Transverse colon (tissue), 4 donors: ENCODE results near the gene GBGT1. TPM values are rescaled to one million over a fixed set of nuclear protein-coding genes. Genes with fewer than 3 reads are reported as not detected.

ENCODE experiments used
- DNase-seq: peaks from one replicate; pipeline ENCODE4 v3.0.0-alpha.2; 2019
- H3K27ac ChIP-seq, 4 donors: fragments of 200-600 bp; sonication (generic); 2 replicates each; pipeline ENCODE4 v1.5.1; 2016 to 2018; ENCODE audit warnings: inconsistent platforms in 4 of 4
- H3K27me3 ChIP-seq: fragments of 200-600 bp; sonication (generic); 2 replicates; pipeline ENCODE4 v1.5.1; 2017; ENCODE audit warnings: inconsistent platforms
- H3K36me3 ChIP-seq, 4 donors: fragments of 200-600 bp; sonication (generic); 2 replicates each; pipeline ENCODE4 v1.5.1; 2017 to 2019; ENCODE audit warnings: inconsistent platforms in 4 of 4
- H3K4me1 ChIP-seq, 4 donors: fragments of 200-600 bp; sonication (generic); 2 replicates each; pipeline ENCODE4 v1.5.1; 2017 to 2020; ENCODE audit warnings: inconsistent platforms in 4 of 4
- H3K4me3 ChIP-seq, 4 donors: fragments of 200-600 bp; sonication (generic); 1 replicate in 1 of 4; 2 replicates in 3 of 4; pipeline versions ENCODE4 v1.5.1 to v1.6.1; 2017 to 2019; ENCODE audit warnings: inconsistent platforms in 4 of 4
- H3K9me3 ChIP-seq, 2 donors: fragments of 200-600 bp; sonication (generic); 2 replicates each; pipeline ENCODE4 v1.5.1; 2017 to 2019; ENCODE audit warnings: inconsistent platforms in 2 of 2
- EP300 ChIP-seq: sonication (generic); formaldehyde crosslinking; IDR thresholded peaks from one replicate; pipeline ENCODE4 v1.6.1; 2017; ENCODE audit warnings: antibody characterized with exemption, low read depth
- POLR2A ChIP-seq: fragments of 450-650 bp; IDR thresholded peaks from one replicate; pipeline ENCODE4 v1.6.1; 2016; ENCODE audit warnings: antibody characterized with exemption, mild to moderate bottlenecking, moderate library complexity
- POLR2AphosphoS5 ChIP-seq, 3 donors: sonication (generic); formaldehyde crosslinking; IDR thresholded peaks; one replicate each; pipeline ENCODE4 v1.6.1; 2016; ENCODE audit warnings: antibody characterized with exemption in 3 of 3
- WGBS, 2 donors: methylation state at CpG; one replicate each; pipeline ENCODE4 v1.1.5; 2018; ENCODE audit warnings: low coverage in 1 of 2; 5-methylcytosine and 5-hydroxymethylcytosine counted together
- in situ Hi-C, 4 donors: fragments of 200-750 bp; cut with MboI; loops; one replicate each; pipeline versions ENCODE4 v1.15.0 to v1.15.1; 2017; ENCODE audit warnings: low sequenced_read_pairs in 3 of 4, low pct_ligation_motif_present in 1 of 4, low pct_unique_long_range_greater_than_20kb in 1 of 4
- intact Hi-C: fragments of 100-400 bp; cut with DNase I; formaldehyde crosslinking; loops from one replicate; pipeline ENCODE4 v1.15.1; 2023; ENCODE audit warnings: low total_unique reads
- total RNA-seq, 4 donors: library from RNA; depleted of rRNA; stranded (reverse); fragments of >200 nt; gene quantifications; one replicate each; pipeline ENCODE4 v1.1.0, GENCODE V29; 2016
- TF ChIP-seq, protein P1 (sequence below), 5 experiments: fragments of 200-600 bp in 3 of 5; fragments of 450-650 bp in 2 of 5; sonication (generic) in 3 of 5; IDR thresholded peaks; 1 replicate in 2 of 5; 2 replicates in 3 of 5; pipeline ENCODE4 v1.5.1; 2016 to 2017; ENCODE audit warnings: antibody characterized with exemption in 5 of 5, inconsistent platforms in 3 of 5, mild to moderate bottlenecking in 2 of 5, moderate library complexity in 1 of 5

Gene GBGT1
- total RNA-seq, 4 donors from 2014 or later: 4.1 to 15.7 (median 11.8) TPM

DNA sequence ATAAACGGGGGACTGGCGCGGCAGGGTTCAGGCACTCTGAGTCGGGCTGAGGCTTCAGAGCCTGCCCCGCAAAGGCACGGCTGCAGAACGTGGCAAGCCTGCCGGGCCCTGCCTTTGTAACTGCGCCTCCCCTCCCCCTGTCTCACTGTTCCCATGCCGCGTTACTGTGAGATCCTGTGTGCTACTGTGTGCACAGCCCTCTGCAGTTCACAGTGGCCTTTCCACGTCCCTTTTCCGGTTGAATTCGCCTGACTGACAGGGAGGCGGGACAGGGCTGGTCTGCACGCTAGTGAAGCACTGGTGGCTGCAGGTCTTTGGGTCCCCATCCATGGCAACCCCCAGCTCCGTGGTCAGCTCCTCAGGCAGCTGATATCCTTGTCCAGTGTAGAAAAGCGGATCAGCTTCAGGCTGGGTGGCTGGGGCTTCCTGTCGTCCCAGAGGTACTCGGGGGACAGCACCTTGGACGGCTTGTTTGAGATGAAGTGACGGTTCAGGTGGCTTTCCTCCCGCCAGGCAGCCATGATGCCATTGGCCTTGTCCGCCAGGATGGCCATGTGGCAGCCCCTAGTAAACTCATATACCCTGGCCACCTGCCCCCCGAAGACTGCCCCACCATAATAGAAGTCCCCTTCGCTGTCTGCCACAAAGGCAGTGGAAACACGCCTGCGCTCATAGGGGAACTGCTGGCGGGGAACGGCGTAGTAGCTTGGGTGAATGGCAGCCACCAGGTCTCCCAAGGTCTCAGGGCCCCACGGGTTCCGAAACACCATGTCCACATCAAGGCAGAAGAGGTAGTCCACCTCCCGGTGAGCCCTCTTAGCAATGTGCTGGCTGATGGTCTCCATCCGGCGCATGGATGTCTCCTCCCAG, 10.3 kb downstream of the GBGT1 start:
- intact Hi-C loops: no loop called here

GRCh38 chr9:133151601-133152525, 11.9 kb downstream of the GBGT1 start:
- H3K9me3 ChIP-seq: no peaks in the 10 kb centered on the region
- H3K27ac ChIP-seq: no peak overlapping the region
- peaks cover 12 to 25% (median 18%) of the 10 kb centered on the region in 4 donors for H3K4me1 ChIP-seq
- H3K27me3 ChIP-seq: no peaks in the 10 kb centered on the region
- no peaks in the 10 kb centered on the region for H3K36me3 ChIP-seq
- no peak for DNase-seq
- TF ChIP-seq EP300: no peak
- TF ChIP-seq, protein P1, sequence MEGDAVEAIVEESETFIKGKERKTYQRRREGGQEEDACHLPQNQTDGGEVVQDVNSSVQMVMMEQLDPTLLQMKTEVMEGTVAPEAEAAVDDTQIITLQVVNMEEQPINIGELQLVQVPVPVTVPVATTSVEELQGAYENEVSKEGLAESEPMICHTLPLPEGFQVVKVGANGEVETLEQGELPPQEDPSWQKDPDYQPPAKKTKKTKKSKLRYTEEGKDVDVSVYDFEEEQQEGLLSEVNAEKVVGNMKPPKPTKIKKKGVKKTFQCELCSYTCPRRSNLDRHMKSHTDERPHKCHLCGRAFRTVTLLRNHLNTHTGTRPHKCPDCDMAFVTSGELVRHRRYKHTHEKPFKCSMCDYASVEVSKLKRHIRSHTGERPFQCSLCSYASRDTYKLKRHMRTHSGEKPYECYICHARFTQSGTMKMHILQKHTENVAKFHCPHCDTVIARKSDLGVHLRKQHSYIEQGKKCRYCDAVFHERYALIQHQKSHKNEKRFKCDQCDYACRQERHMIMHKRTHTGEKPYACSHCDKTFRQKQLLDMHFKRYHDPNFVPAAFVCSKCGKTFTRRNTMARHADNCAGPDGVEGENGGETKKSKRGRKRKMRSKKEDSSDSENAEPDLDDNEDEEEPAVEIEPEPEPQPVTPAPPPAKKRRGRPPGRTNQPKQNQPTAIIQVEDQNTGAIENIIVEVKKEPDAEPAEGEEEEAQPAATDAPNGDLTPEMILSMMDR (IDR thresholded peaks at IDR 0.05): no peak
- no peak overlapping the region for H3K4me3 ChIP-seq
- in situ Hi-C loops: no loop called here
- 80% methylated on average over 14 of the region's 14 CpGs; no CpG with 5 or more reads in 1 of the 2 donors for WGBS, 2 donors
- intact Hi-C loops: no loop called here

More for the DNA sequence above, 10.3 kb downstream of the GBGT1 start:
- no peaks in the 10 kb centered on the region for H3K27me3 ChIP-seq
- no peak overlapping the region for H3K27ac ChIP-seq
- TF ChIP-seq, protein P1 (IDR thresholded peaks at IDR 0.05): no peak
- TF ChIP-seq POLR2A: no peak
- no peak for TF ChIP-seq POLR2AphosphoS5 (IDR thresholded peaks at IDR 0.05)
- no peak for TF ChIP-seq EP300
- WGBS, 2 donors: 82 to 89% methylated on average over 3 to 34 of the region's 36 CpGs
- no peak for DNase-seq
- H3K36me3 ChIP-seq: no peaks in the 10 kb centered on the region
- H3K4me1 ChIP-seq: peaks cover 0 to 9% (median 4%) of the 10 kb centered on the region in 4 donors
- H3K4me3 ChIP-seq: no peak overlapping the region
- H3K9me3 ChIP-seq: no peaks in the 10 kb centered on the region
- in situ Hi-C loops: no loop called here

DNA sequence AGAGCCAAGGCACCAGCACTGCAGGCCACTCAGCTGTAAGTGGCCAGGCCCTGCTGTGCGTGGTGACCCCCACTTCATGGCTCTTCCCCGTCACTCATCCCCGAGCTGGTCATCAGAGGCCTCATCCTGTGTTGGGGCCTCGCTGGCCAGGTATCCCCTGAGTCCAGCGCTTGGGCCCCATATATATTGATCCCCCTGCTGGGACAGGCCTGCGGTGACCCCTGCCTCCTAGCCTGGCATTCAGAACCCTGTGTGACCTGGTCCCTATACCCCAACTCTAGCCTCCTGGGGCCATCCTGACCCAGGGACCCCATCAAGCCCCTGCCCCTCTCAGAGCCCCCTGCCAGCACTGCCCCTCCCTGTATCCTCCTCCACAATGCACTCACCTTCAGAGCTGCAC, 12.7 kb downstream of the GBGT1 start:
- WGBS, 2 donors: 97% methylated on average over 6 of the region's 6 CpGs; no CpG with 5 or more reads in 1 of the 2 donors
- DNase-seq: no peak
- no peaks in the 10 kb centered on the region for H3K9me3 ChIP-seq
- in situ Hi-C loops: no loop called here
- intact Hi-C loops: no loop called here
- TF ChIP-seq POLR2AphosphoS5 (IDR thresholded peaks at IDR 0.05): no peak
- no peak for TF ChIP-seq POLR2A
- no peaks in the 10 kb centered on the region for H3K36me3 ChIP-seq
- no peaks in the 10 kb centered on the region for H3K27me3 ChIP-seq
- no peak overlapping the region for H3K27ac ChIP-seq
- no peak overlapping the region for H3K4me3 ChIP-seq
- peaks cover 12 to 25% (median 20%) of the 10 kb centered on the region in 4 donors for H3K4me1 ChIP-seq

DNA sequence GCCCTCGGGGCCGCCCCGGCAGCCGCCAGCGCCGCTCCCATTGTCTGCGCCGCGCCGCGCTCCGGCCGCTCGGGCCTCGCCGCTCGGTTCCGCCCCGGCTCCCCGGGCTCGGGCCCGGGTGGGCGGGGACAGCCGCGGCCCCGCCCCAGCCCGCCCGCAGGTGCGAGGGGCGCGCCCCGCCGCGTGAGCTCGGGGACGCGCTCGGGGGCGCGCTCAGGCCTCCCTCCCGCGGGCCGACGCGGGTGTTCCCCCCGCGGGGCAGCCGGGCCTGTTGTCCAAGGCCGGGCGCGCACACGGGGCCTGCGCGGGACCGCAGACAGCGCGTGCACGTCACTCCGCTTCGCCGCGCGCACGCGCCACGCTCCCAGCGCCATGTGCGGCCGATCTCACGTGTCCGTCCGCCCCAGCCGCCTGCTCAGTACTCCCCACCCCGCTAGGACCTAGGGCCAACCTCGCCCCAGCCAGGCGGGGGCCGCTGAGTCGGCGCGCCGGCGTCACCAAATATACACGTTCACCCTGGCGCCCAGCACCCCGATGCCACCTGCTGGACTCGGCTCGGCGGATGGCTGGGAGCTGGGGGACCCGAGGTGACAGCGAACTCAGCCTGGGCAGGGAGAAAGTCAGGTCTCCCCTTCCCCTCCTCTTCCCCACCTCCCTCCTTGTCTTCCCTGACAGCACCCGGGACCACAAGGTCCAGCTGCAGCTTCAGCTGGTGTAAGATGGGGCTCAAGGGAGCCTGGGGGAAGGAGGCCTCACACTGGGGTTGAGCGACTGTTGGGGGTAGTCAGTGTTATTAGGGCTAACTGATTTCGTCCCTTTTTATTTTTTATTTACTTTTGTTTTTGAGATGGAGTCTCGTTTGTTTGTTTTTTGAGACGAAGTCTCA, 14.3 kb downstream of the GBGT1 start:
- peak overlapping the region in 3 of 4 donors; percentile 45 to 75 (median 64) for H3K4me3 ChIP-seq
- intact Hi-C loops (loop anchor here (10.0 kb wide), 1 partner anchor 105 kb away; no protein-coding TSS in a partner anchor), in situ Hi-C loops (loop anchor here in 2 of 4 donors (5.0 kb wide), 1 partner anchor 47 kb away; no protein-coding TSS in a partner anchor)
- H3K4me1 ChIP-seq: peaks cover 16 to 34% (median 26%) of the 10 kb centered on the region in 4 donors
- peak overlapping the region; percentile 90 to 94 (median 94) for H3K27ac ChIP-seq
- H3K9me3 ChIP-seq: no peaks in the 10 kb centered on the region
- TF ChIP-seq EP300 (peak; percentile 25), POLR2A (peak; percentile 62), POLR2AphosphoS5 (IDR thresholded peaks at IDR 0.05) (peak; percentile 57 to 87 (median 73))
- TF ChIP-seq, protein P1 (IDR thresholded peaks at IDR 0.05): peak in 4 of 5 experiments; percentile 12 to 62 (median 32)
- H3K27me3 ChIP-seq: no peaks in the 10 kb centered on the region
- WGBS, 2 donors: 4 to 29% methylated on average over 4 to 35 of the region's 95 CpGs
- DNase-seq: peak; percentile 93
- H3K36me3 ChIP-seq: no peaks in the 10 kb centered on the region
